ENCODE measurements around the gene CPTP. TPM values are rescaled to one million over a fixed set of nuclear protein-coding genes. Genes with fewer than 3 reads are reported as not detected.

The CPTP gene
- polyA plus RNA-seq, 1 donor from 2014 or later = 9.9 TPM

- Histone ChIP-seq H3F3A (ENCODE audit: insufficient read depth, low read length, poor library complexity, severe bottlenecking) (no peaks in the 10 kb centered on the region), H3K9me2 (ENCODE audit: insufficient read depth, low read length) (no peaks in the 10 kb centered on the region), H3K27ac (ENCODE audit: low read length) (no peak overlapping the region), H3K36me3 (ENCODE audit: insufficient read depth, low read length) (no peaks in the 10 kb centered on the region), H3K4me3 (ENCODE audit: low read length) (no peak overlapping the region), H2AFZ (ENCODE audit: low read depth, low read length) (no peak overlapping the region), H3K4me2 (ENCODE audit: low read length) (no peak overlapping the region), H3K9me3 (ENCODE audit: low read length) (no peaks in the 10 kb centered on the region), H3K9ac (ENCODE audit: low read length) (no peak overlapping the region), H3K79me2 (replicated peaks; ENCODE audit: insufficient read depth, low read length) (no peaks in the 10 kb centered on the region), H4K20me1 (ENCODE audit: insufficient read depth) (no peaks in the 10 kb centered on the region), H3K27me3 (ENCODE audit: insufficient read depth, low read depth, low read length) (no peaks in the 10 kb centered on the region)
- TF ChIP-seq SMC3 (conservative IDR thresholded peaks at IDR 0.05; ENCODE audit: poor library complexity) = no peak
- TF ChIP-seq MXI1 (conservative IDR thresholded peaks at IDR 0.05; ENCODE audit: poor library complexity, severe bottlenecking) = no peak
- no peak for TF ChIP-seq CTCF (IDR thresholded peaks at IDR 0.05; ENCODE audit: poor library complexity, severe bottlenecking)
Measured at GRCh38 chr1:1336931-1337792, 12.6 kb downstream of the CPTP start.

DNA sequence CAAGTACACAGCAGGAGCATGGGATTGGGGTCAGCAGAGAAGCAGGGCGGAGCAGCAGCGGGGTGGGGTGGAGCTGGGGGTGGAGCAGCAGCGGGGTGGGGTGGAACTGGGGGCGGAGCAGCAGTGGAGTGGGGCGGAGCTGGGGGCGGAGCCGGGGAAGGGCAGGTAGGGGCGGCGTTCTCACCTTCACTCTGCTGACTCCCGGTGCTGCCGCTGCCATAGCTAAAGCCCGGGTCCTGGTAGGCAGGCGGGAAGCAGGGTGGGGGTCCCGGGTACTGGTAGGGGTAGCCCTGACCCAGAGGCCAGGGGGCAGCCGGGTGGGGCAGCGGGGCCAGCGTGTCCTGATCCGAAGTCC lies 13.2 kb downstream of the CPTP start:
- no peaks in the 10 kb centered on the region for H3K9me2 ChIP-seq (ENCODE audit: insufficient read depth, low read length)
- no peaks in the 10 kb centered on the region for H3K79me2 ChIP-seq (replicated peaks; ENCODE audit: insufficient read depth, low read length)
- no peak overlapping the region for H3K9ac ChIP-seq (ENCODE audit: low read length)
- no peak overlapping the region for H3K4me3 ChIP-seq (ENCODE audit: low read length)
- H3K36me3 ChIP-seq (ENCODE audit: insufficient read depth, low read length) = no peaks in the 10 kb centered on the region
- H3K9me3 ChIP-seq (ENCODE audit: low read length) = no peaks in the 10 kb centered on the region
- no peak overlapping the region for H2AFZ ChIP-seq (ENCODE audit: low read depth, low read length)
- H3F3A ChIP-seq (ENCODE audit: insufficient read depth, low read length, poor library complexity, severe bottlenecking) = no peaks in the 10 kb centered on the region
- no peaks in the 10 kb centered on the region for H3K27me3 ChIP-seq (ENCODE audit: insufficient read depth, low read depth, low read length)
- no peak overlapping the region for H3K4me2 ChIP-seq (ENCODE audit: low read length)
- no peaks in the 10 kb centered on the region for H4K20me1 ChIP-seq (ENCODE audit: insufficient read depth)
- TF ChIP-seq SMC3 (conservative IDR thresholded peaks at IDR 0.05; ENCODE audit: poor library complexity) = no peak
- no peak for TF ChIP-seq RAD21 (conservative IDR thresholded peaks at IDR 0.05)
- no peak for TF ChIP-seq TAF1 (IDR thresholded peaks at IDR 0.05; ENCODE audit: low read depth)
- TF ChIP-seq MXI1 (conservative IDR thresholded peaks at IDR 0.05; ENCODE audit: poor library complexity, severe bottlenecking) = no peak
- no peak for TF ChIP-seq EZH2 (IDR thresholded peaks at IDR 0.05; ENCODE audit: borderline replicate concordance, insufficient read depth, low read length, poor library complexity, severe bottlenecking)
- TF ChIP-seq CTCF (IDR thresholded peaks at IDR 0.05; ENCODE audit: poor library complexity, severe bottlenecking) = no peak
- no peak for TF ChIP-seq REST (IDR thresholded peaks at IDR 0.05; ENCODE audit: borderline replicate concordance)
- no peak for TF ChIP-seq POLR2AphosphoS5 (IDR thresholded peaks at IDR 0.05)
- no peak for TF ChIP-seq EP300 (conservative IDR thresholded peaks at IDR 0.05; ENCODE audit: poor library complexity, severe bottlenecking)
- no peak overlapping the region for H3K27ac ChIP-seq (ENCODE audit: low read length)

Data from neural cell (in vitro differentiated cells).